ENCODE measurements around the gene POGK. TPM values are rescaled to one million over a fixed set of nuclear protein-coding genes. Genes with fewer than 3 reads are reported as not detected.
A peak's percentile ranks its signal among the peaks of the same experiment; 100 is the strongest.
"Not testable (repeated sequence)": the region's sequence is repeated elsewhere in the genome, so short reads cannot be mapped to it uniquely, and the experiment has no call there.

Gene POGK
- total RNA-seq, 1 donor from 2014 or later = 23.7 TPM

DNA sequence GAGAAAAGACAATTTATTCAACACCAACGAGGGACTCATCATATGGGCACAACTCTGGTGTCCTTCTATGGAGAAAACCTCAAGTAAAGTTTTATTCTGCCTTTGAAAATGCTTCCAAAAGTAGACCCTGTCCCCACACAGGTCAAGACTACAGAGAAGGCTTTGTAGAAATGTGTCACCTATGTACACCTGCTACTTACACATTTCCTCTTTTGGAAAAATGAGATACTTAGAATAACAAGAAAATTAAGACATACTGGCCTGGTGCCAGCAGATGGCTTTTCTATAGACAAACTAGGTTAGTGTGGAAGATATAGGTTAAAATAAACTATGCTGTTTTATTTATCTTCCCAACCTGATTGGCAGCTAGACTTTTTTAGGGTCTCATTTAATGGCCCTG lies 13.6 kb downstream of the POGK start:
- no peak for DNase-seq (ENCODE audit: extremely low read depth, low read depth, low spot score)

GRCh38 chr1:166855558-166855957 lies 16.3 kb downstream of the POGK start:
- DNase-seq (ENCODE audit: extremely low read depth, low read depth, low spot score) = no peak

- no peak for DNase-seq (ENCODE audit: extremely low read depth, low read depth, low spot score)
Measured at GRCh38 chr1:166857995-166858394, 18.7 kb downstream of the POGK start.

GRCh38 chr1:166858726-166859419 lies 19.6 kb downstream of the POGK start:
- DNase-seq (ENCODE audit: extremely low read depth, low read depth, low spot score) = no peak

DNA sequence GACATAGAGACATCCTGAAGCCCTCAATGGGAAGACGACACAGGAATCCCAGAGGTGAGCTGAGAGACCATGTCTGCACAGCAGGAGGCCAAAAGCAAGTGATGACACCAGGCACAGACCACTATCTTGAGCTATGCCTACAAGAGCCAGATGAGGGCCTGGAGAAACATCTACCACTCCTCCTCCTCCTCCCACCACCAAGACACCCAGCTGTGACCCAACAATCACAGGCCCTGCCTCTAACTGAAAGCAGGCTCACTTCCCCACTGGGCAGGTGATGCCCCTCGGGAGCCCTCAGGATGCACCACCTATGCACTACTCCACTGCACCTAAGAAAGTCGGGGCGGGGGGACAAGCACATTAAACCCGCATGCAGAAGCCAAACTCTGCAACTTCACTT lies 20.3 kb downstream of the POGK start:
- DNase-seq (ENCODE audit: extremely low read depth, low read depth, low spot score) = no peak

DNA sequence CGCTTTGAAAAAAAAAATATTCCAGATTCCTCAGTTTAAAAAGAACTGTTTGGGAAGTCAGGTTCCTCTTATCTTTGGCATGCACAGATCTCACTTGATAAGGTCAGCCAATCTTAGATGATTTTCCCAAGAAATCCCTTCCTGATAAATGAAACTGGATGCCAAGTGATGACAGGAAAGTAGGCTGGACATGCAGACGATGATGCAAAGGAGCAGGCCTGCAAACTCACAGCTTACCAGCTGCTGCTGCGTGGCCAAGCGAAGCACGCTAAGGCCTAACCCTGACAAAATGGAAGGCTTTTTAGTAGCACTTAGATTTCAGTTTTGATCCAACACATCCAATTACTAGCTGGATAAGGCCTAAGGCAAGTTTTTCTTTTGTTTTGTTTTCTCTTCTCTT lies 26.7 kb downstream of the POGK start:
- DNase-seq (ENCODE audit: extremely low read depth, low read depth, low spot score) = no peak

GRCh38 chr1:166868639-166869038 lies 29.4 kb downstream of the POGK start:
- no peak for DNase-seq (ENCODE audit: extremely low read depth, low read depth, low spot score)

DNA sequence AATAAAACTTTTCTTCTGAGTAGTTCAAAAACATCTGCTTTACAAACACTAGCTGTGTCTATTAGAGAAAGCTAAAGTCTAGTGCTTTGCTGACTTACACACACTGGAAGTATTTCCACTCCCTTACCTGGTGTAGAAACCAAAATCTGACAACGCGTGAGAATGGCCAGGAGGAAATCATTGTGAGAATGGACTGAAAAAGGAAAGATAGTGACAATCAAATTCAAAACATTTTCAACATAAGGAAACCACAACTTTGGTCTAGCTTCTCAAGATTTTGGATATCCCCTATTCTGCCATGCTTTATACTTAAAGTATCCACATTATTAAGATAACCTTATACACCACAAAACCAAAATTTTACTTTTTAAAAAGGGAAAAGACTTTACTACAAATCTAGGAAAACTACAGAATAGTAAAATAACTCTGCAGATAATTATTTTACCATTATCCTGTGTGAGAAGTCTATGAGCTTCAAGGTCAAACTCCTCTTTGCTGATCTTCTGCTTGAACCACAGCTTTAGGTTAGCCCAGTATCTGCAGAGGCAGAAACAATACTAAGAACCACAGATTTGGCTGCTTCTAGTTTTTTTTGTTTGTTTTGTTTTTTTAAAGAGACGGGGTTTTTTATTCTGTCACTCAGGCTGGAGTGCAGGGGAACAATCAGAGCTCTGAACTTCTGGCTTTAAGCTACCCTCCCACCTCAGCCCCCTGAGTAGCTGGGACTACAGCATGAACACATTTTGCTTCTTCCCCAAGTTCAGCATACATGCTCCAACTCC lies 30.2 kb downstream of the POGK start:
- no peak for DNase-seq (ENCODE audit: extremely low read depth, low read depth, low spot score)

DNA sequence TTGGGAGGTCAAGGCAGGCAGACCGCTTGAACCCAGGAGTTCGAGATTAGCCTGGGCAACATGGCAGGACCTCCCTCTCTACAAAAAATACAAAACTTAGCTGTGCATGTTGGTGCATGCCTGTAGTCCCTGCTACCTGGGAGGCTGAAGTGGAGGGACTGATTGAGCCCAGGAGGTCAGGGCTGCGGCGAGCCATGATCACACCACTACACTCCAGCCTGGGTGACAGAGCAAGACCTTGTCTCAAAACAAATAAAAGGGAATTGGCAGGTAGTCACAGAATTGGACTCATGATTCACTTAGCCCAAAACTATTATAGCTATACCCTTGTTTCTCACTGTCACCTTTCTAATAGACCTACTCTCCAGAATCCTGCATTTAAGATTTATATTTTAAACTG lies 31.3 kb downstream of the POGK start:
- no peak for DNase-seq (ENCODE audit: extremely low read depth, low read depth, low spot score)

DNA sequence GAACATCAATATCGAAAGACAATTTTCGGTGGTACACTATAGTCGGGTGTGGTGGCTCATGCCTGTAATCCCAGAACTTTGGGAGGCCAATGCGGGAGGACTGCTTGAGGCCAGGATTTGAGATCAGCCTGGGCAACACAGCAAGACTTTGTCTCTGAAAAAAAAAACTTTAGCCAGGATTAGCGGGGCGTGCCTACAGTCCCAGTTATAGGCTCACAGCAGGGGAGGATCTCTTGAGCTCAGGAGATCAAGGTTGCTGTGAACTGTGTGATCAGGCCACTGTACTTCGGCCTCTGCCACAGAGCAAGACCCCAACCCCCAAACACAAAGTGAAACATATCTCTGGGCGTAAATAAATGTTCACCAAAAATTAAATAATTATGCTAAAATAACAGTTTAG lies 35.2 kb downstream of the POGK start:
- DNase-seq (ENCODE audit: extremely low read depth, low read depth, low spot score) = no peak

GRCh38 chr1:166875302-166875733 lies 36.0 kb downstream of the POGK start:
- DNase-seq (ENCODE audit: extremely low read depth, low read depth, low spot score) = no peak

DNA sequence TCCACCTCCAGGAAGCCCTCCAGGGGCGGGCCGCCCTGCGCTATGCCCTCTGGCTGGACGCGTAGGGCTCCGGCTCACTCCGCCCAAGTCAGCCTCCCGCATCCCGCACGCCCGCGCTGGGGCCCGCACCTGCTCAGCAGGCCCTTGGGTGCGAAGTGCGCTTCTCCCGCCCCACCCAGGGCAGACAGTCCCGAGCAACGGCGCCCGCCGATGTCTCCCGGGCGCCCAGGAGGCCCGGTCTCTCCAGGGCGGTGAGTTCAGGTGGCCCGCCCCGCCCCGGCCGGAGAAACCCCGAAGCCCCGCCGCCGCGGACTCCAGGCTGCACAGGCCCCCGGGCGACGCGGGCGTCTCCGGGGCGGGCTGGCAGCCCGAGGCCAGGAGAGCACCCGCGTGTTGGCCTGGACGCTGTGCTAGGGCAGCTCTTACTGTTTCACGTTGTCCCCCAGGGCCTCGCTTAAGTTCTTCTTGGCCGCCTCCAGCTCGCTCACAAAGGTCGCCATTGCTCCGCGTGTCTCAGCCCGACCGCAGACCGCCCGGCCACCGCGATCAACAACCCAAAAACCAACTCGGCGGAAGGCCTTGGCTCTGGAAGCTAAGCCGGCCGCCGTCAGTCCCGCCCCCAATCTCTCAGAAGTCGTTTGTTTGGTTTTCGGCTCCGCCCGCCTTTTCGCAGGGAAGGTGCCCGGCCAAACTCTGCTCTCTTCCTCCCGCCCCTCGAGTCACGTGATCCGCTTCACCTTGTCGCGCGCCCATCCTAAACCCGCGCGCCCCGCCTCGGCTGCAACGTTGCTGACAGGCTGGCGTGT lies 36.7 kb downstream of the POGK start, which contains the start of gene TADA1:
TSS of gene TADA1 (minus strand) at position 531 of the 806 bp plus-strand sequence. CDS start at position 500, 31 bp downstream.
- peak; percentile 83 for DNase-seq (ENCODE audit: extremely low read depth, low read depth, low spot score)

- DNase-seq (ENCODE audit: extremely low read depth, low read depth, low spot score) = no peak
Measured at GRCh38 chr1:166876540-166876838, 37.2 kb downstream of the POGK start.

GRCh38 chr1:166878173-166878917 lies 39.1 kb downstream of the POGK start:
- not testable (repeated sequence) for DNase-seq (ENCODE audit: extremely low read depth, low read depth, low spot score)

- DNase-seq (ENCODE audit: extremely low read depth, low read depth, low spot score) = no peak
Measured at GRCh38 chr1:166882893-166883292, 43.6 kb downstream of the POGK start.

- no peak for DNase-seq (ENCODE audit: extremely low read depth, low read depth, low spot score)
Measured at GRCh38 chr1:166884040-166884642, 44.9 kb downstream of the POGK start.

DNA sequence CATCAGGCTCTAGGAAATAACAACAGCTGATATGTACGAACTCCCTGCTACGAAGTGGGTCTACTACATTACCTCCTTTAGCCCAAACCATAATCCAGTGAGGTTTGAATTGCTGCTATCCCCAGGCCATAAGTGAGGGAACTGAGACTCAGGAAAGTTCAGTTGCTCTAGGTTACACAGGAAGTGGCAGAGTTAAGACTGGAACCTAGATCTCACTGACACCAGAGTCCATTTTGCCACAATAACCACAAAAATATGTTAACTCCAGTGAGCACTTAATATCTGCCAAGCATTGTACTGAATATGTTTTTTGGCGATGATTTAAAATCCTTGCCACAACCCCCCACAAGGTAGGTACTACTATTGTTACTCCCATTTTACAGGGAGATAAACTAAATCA lies 45.7 kb downstream of the POGK start:
- no peak for DNase-seq (ENCODE audit: extremely low read depth, low read depth, low spot score)

DNA sequence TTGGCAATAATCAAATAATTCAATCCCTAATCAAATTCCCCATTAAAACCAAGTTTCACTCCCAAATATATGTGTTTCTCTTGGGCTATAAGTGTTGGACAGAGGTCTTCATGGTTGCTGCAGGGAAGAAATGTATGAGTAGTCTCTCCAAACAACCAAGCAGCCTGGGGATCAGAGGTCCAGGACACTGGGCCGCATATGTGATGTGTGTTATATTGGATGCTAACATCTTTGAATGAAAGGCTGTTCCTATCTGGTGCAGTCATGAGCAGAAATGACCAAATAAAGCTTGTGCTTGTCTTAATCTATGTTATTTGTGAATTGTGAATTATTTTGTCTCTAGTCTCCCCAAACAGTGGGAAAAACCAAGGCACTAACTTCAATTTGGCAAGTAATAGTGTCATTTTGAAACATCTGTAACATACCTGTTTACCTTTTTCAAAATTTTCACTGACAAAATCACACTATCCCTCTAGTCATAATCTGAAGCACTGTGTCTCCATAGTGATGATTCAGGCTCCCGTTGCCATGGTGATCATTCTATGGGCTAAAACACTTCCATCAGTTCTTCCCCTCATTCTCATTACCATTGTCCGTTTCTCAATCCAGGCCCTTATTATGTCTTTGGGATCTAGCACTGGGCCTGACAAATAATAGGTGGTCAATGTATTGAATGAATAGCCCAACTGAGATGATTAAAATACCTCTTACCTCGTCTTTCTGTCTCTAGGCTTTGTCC lies 49.3 kb downstream of the POGK start:
- DNase-seq (ENCODE audit: extremely low read depth, low read depth, low spot score) = no peak

GRCh38 chr1:166889776-166890175 lies 50.5 kb downstream of the POGK start:
- DNase-seq (ENCODE audit: extremely low read depth, low read depth, low spot score) = no peak

DNA sequence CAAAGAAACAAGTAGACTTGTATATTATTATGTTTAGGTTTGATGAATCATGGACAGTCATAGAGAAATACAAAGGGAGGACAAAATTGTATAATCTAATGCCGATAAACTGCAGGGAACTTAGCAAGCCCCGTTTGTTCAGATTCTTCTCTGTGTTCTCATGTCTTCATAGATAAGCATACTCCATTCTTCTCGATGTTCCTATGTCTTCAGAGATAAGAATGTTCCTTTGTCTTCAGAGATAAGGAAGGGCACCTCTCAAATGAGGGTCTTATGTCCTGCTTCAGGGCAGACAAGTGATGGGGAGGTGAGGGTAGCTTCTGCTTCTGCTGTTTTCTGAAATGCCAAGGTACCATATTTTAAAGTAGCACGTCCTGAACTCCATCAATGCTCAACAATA lies 56.5 kb downstream of the POGK start:
- no peak for DNase-seq (ENCODE audit: extremely low read depth, low read depth, low spot score)
